Measurements from ENCODE around the gene PRSS35. TPM values are rescaled to one million over a fixed set of nuclear protein-coding genes. Genes with fewer than 3 reads are reported as not detected.
"Not testable (repeated sequence)": the region's sequence is repeated elsewhere in the genome, so short reads cannot be mapped to it uniquely, and the experiment has no call there.

Gene PRSS35
- total RNA-seq, result under 1 TPM in 1 of 2 donors, not detected in 1; 0.17 TPM
- total RNA-seq, result 0 to 0.08 reads per million in 2 donors

- Mint-ChIP-seq H3K4me1 (peaks cover 11% of the 10 kb centered on the region), H3K4me3 (peak within 1 kb of the TSS; percentile 83), H3K36me3 (ENCODE audit: low read depth) (no peaks in the 10 kb centered on the region), H3K27ac (peak within 1 kb of the TSS; percentile 21), H3K27me3 (peaks cover 49% of the 10 kb centered on the region)
- peak in 1 of 3 donors; percentile 13 for DNase-seq
- no peaks in the 10 kb centered on the region for H3K9me3 ChIP-seq (ENCODE audit: control insufficient read depth, low read length, poor library complexity, severe bottlenecking)
- ATAC-seq, result peak; percentile 68
These were observed at the start of gene PRSS35 for GRCh38 chr6:83511901-83512681. TSS of gene PRSS35 (plus strand) at chr6:83512534. CDS start at chr6:83523442, 10,908 bp downstream.

DNA sequence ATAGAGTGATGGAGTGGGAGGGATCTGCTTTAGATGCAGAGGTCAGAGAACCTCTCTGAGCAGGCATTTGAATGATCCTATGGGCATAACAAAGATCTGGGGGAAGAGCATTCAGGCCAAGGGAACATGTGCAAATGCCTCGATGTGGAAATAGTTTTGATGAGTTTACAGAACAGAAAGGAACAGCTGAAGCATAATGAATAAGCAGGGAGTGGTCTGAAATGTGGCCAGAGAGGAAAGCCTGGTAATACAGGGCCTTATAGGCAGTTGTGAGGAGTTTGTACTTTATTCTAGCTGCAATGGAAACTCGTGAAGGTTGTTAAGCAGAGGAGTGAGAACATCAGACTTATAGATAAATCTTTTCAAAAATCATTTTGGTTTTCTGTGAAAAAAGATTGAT lies 48.4 kb upstream of the PRSS35 start:
- Mint-ChIP-seq H3K27me3 (no peaks in the 10 kb centered on the region), H3K4me3 (no peak overlapping the region), H3K4me1 (no peaks in the 10 kb centered on the region), H3K27ac (no peak overlapping the region), H3K36me3 (ENCODE audit: low read depth) (no peaks in the 10 kb centered on the region)
- no peak for ATAC-seq
- no peaks in the 10 kb centered on the region for H3K9me3 ChIP-seq (ENCODE audit: control insufficient read depth, low read length, poor library complexity, severe bottlenecking)
- DNase-seq, result no peak

- Mint-ChIP-seq H3K4me1 (no peaks in the 10 kb centered on the region), H3K4me3 (no peak overlapping the region), H3K27ac (no peak overlapping the region), H3K27me3 (no peaks in the 10 kb centered on the region), H3K36me3 (ENCODE audit: low read depth) (no peaks in the 10 kb centered on the region)
- no peak for ATAC-seq
- no peaks in the 10 kb centered on the region for H3K9me3 ChIP-seq (ENCODE audit: control insufficient read depth, low read length, poor library complexity, severe bottlenecking)
- no peak for DNase-seq
These were observed 47.8 kb upstream of the PRSS35 start for GRCh38 chr6:83464381-83465140.

DNA sequence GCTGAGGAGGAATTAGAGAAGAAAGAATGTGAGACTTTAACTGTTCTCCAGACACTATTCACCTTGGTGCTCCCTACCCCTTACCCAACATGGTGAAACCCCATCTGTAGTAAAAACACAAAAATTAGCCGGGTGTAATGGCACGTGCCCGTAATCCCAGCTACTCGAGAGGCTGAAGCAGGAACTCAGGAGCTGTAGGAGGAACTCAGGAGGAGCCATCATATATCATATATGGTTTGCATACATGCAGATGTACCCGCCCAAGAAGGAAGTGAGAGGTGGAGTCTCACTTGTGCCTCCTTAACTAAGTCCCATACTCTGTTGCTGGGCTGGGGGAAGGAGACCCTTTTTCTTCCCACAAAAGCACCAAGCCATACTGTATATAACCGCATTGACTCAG lies 46.0 kb upstream of the PRSS35 start:
- H3K4me1 Mint-ChIP-seq, result no peaks in the 10 kb centered on the region
- H3K4me3 Mint-ChIP-seq, result no peak overlapping the region
- ATAC-seq, result no peak
- no peaks in the 10 kb centered on the region for H3K9me3 ChIP-seq (ENCODE audit: control insufficient read depth, low read length, poor library complexity, severe bottlenecking)
- DNase-seq, result no peak
- no peak overlapping the region for H3K27ac Mint-ChIP-seq
- H3K27me3 Mint-ChIP-seq, result no peaks in the 10 kb centered on the region
- no peaks in the 10 kb centered on the region for H3K36me3 Mint-ChIP-seq (ENCODE audit: low read depth)

GRCh38 chr6:83467620-83468036 lies 44.7 kb upstream of the PRSS35 start:
- DNase-seq, result no peak
- no peaks in the 10 kb centered on the region for H3K9me3 ChIP-seq (ENCODE audit: control insufficient read depth, low read length, poor library complexity, severe bottlenecking)
- Mint-ChIP-seq H3K4me1 (no peaks in the 10 kb centered on the region), H3K27ac (no peak overlapping the region), H3K4me3 (no peak overlapping the region), H3K36me3 (ENCODE audit: low read depth) (no peaks in the 10 kb centered on the region), H3K27me3 (peaks cover 6% of the 10 kb centered on the region)
- ATAC-seq, result peak; percentile 18

DNA sequence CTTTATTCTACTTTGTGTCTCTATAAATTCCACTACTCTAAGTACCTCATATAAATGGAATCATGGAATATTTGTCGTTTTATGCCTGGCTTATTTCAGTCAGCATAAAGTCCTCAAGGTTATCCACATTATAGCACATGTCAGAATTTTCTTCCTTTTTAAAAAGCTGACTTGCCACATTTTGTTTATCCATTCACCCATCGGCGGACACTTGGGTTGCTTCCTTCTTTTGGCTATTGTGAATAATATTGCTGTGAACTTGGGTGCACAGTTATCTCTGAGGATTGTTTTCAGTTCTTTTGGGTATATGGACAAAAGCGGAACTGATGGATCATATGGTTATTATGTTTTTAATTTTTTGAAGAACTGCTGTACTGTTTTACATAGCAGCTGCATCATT lies 42.3 kb upstream of the PRSS35 start:
- Mint-ChIP-seq H3K4me3 (no peak overlapping the region), H3K36me3 (ENCODE audit: low read depth) (no peaks in the 10 kb centered on the region), H3K4me1 (no peaks in the 10 kb centered on the region), H3K27me3 (peaks cover 13% of the 10 kb centered on the region), H3K27ac (no peak overlapping the region)
- DNase-seq (no peak), ATAC-seq (no peak)
- H3K9me3 ChIP-seq (ENCODE audit: control insufficient read depth, low read length, poor library complexity, severe bottlenecking), result no peaks in the 10 kb centered on the region

DNA sequence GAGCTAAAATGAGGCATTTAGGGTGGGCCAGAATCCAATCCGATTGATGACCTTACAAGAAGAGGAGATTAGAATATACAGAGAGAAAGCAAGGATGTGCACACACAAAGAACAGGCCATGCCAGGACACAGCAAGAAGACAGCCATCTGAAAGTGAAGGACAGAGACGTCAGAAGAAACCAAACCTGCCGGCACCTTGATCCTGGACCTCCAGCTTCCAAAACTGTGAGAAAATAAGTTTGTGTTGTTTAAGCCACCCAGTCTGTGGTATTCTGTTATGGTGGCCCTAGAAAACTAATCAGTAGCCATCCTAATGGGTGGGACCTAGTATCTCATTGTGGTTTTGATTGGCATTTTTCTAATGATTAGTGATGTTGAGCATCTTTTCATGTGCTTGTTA lies 41.7 kb upstream of the PRSS35 start:
- Mint-ChIP-seq H3K27ac (no peak overlapping the region), H3K4me1 (no peaks in the 10 kb centered on the region), H3K27me3 (peaks cover 13% of the 10 kb centered on the region), H3K4me3 (no peak overlapping the region), H3K36me3 (ENCODE audit: low read depth) (no peaks in the 10 kb centered on the region)
- DNase-seq, result no peak
- no peaks in the 10 kb centered on the region for H3K9me3 ChIP-seq (ENCODE audit: control insufficient read depth, low read length, poor library complexity, severe bottlenecking)
- ATAC-seq, result no peak

GRCh38 chr6:83472767-83473166 lies 39.6 kb upstream of the PRSS35 start:
- Mint-ChIP-seq H3K4me1 (no peaks in the 10 kb centered on the region), H3K27me3 (peaks cover 13% of the 10 kb centered on the region), H3K36me3 (ENCODE audit: low read depth) (no peaks in the 10 kb centered on the region), H3K4me3 (no peak overlapping the region), H3K27ac (no peak overlapping the region)
- H3K9me3 ChIP-seq (ENCODE audit: control insufficient read depth, low read length, poor library complexity, severe bottlenecking), result no peaks in the 10 kb centered on the region
- DNase-seq (no peak), ATAC-seq (no peak)

DNA sequence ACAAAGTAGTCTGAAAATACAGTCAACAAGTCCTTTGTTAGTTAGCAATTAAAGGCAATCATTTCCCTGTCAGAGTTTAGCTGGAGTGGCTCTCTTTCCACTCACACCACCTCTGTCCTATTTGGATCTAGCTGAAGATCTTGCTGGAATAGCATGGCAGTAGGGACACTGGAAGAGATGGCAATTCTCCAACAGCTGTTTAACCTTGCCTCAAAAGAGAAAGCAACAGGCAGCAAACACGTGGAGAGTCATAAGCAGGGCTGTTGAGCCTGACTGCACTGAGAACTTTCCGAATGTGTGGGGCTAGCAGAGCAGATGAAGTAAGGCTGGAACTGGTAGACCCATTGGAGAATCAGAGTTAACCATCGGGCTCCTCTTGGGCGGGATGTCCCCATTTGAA lies 38.0 kb upstream of the PRSS35 start:
- ATAC-seq, result no peak

GRCh38 chr6:83476971-83477370 lies 35.4 kb upstream of the PRSS35 start:
- H3K9me3 ChIP-seq (ENCODE audit: control insufficient read depth, low read length, poor library complexity, severe bottlenecking), result no peaks in the 10 kb centered on the region
- DNase-seq (no peak), ATAC-seq (no peak)
- Mint-ChIP-seq H3K36me3 (ENCODE audit: low read depth) (no peaks in the 10 kb centered on the region), H3K27ac (no peak overlapping the region), H3K4me3 (no peak overlapping the region), H3K4me1 (no peaks in the 10 kb centered on the region), H3K27me3 (peaks cover 24% of the 10 kb centered on the region)

More for the DNA sequence above, 38.0 kb upstream of the PRSS35 start:
- H3K4me1 Mint-ChIP-seq, result no peaks in the 10 kb centered on the region
- DNase-seq, result no peak
- no peaks in the 10 kb centered on the region for H3K36me3 Mint-ChIP-seq (ENCODE audit: low read depth)
- peaks cover 17% of the 10 kb centered on the region for H3K27me3 Mint-ChIP-seq
- H3K27ac Mint-ChIP-seq, result no peak overlapping the region
- no peaks in the 10 kb centered on the region for H3K9me3 ChIP-seq (ENCODE audit: control insufficient read depth, low read length, poor library complexity, severe bottlenecking)
- H3K4me3 Mint-ChIP-seq, result no peak overlapping the region

DNA sequence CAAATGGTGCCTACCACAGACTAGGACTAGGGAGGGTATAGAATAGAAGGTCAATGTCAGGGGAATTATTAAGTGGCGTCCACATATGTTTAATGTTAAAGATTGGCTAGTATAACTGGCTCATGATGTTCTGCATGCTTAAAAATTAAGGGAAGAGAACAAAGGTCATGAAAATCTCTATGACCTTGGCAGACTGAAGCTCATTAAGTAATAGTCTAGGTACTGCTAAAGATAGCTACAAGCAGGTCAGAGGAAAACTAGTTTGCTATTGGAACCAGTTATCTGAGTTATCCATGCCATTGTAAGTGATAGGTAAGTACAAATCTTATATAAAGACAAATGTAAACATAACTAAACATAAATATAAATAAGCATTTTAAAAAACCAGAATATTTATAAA lies 32.9 kb upstream of the PRSS35 start:
- H3K9me3 ChIP-seq (ENCODE audit: control insufficient read depth, low read length, poor library complexity, severe bottlenecking), result no peaks in the 10 kb centered on the region
- Mint-ChIP-seq H3K4me3 (no peak overlapping the region), H3K27ac (no peak overlapping the region), H3K36me3 (ENCODE audit: low read depth) (no peaks in the 10 kb centered on the region), H3K27me3 (peaks cover 14% of the 10 kb centered on the region), H3K4me1 (no peaks in the 10 kb centered on the region)
- DNase-seq, result no peak
- no peak for ATAC-seq

GRCh38 chr6:83480470-83480869 lies 31.9 kb upstream of the PRSS35 start:
- no peak for ATAC-seq
- Mint-ChIP-seq H3K4me3 (no peak overlapping the region), H3K27me3 (peaks cover 14% of the 10 kb centered on the region), H3K36me3 (ENCODE audit: low read depth) (no peaks in the 10 kb centered on the region), H3K27ac (no peak overlapping the region), H3K4me1 (no peaks in the 10 kb centered on the region)
- no peak for DNase-seq
- no peaks in the 10 kb centered on the region for H3K9me3 ChIP-seq (ENCODE audit: control insufficient read depth, low read length, poor library complexity, severe bottlenecking)

DNA sequence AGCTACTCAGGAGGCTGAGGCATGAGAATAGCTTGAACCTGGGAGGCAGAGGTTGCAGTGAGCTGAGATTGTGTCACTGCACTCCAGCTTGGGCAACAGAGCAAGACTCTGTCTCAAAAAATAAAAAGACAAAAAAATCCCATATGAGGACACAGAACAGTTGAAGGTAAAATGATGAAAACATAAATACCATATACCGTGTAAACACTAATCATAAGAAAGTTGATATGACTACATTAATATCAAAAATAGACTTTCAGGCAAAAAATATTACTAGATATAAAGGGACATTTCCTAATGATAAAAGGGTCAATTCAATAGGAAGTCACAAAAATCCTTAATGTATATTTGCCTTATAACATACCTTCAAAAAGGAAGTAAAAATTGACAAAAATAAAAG lies 30.4 kb upstream of the PRSS35 start:
- ATAC-seq, result not testable (repeated sequence)

More for the DNA sequence above, 30.4 kb upstream of the PRSS35 start:
- not testable (repeated sequence) for H3K4me1 Mint-ChIP-seq; H3K27ac Mint-ChIP-seq; H3K36me3 Mint-ChIP-seq (ENCODE audit: low read depth); DNase-seq; H3K9me3 ChIP-seq (ENCODE audit: control insufficient read depth, low read length, poor library complexity, severe bottlenecking); H3K4me3 Mint-ChIP-seq
- peaks cover 14% of the 10 kb centered on the region for H3K27me3 Mint-ChIP-seq

Measured in T-helper 17 cell (primary cell).